ENCODE results near the gene ITFG1.

Gene ITFG1

GRCh38 chr16:47392081-47392480 is 68.8 kb downstream of the ITFG1 start:
- Histone ChIP-seq H3K4me1 (ENCODE audit: control insufficient read depth, insufficient read depth, low read length) (peaks cover 2% of the 10 kb centered on the region), H3K9ac (ENCODE audit: low read depth, low read length) (no peak overlapping the region), H3K9me3 (ENCODE audit: control insufficient read depth, insufficient read depth, low read length) (no peaks in the 10 kb centered on the region), H3K4me3 (ENCODE audit: low read depth, low read length) (no peak overlapping the region), H3K36me3 (ENCODE audit: control insufficient read depth, insufficient read depth, low read length) (no peaks in the 10 kb centered on the region), H3K27me3 (ENCODE audit: control insufficient read depth, insufficient read depth, low read length) (no peaks in the 10 kb centered on the region)

GRCh38 chr16:47388705-47389104 is 72.2 kb downstream of the ITFG1 start:
- H3K4me3 ChIP-seq (ENCODE audit: low read depth, low read length): no peak overlapping the region
- H3K27me3 ChIP-seq (ENCODE audit: control insufficient read depth, insufficient read depth, low read length): no peaks in the 10 kb centered on the region
- no peaks in the 10 kb centered on the region for H3K9me3 ChIP-seq (ENCODE audit: control insufficient read depth, insufficient read depth, low read length)
- no peak overlapping the region for H3K9ac ChIP-seq (ENCODE audit: low read depth, low read length)
- no peaks in the 10 kb centered on the region for H3K36me3 ChIP-seq (ENCODE audit: control insufficient read depth, insufficient read depth, low read length)
- H3K4me1 ChIP-seq (ENCODE audit: control insufficient read depth, insufficient read depth, low read length): peaks cover 5% of the 10 kb centered on the region

- H3K4me1 ChIP-seq (ENCODE audit: control insufficient read depth, insufficient read depth, low read length): peaks cover 5% of the 10 kb centered on the region
- no peaks in the 10 kb centered on the region for H3K9me3 ChIP-seq (ENCODE audit: control insufficient read depth, insufficient read depth, low read length)
- no peaks in the 10 kb centered on the region for H3K27me3 ChIP-seq (ENCODE audit: control insufficient read depth, insufficient read depth, low read length)
- no peak overlapping the region for H3K9ac ChIP-seq (ENCODE audit: low read depth, low read length)
- H3K36me3 ChIP-seq (ENCODE audit: control insufficient read depth, insufficient read depth, low read length): no peaks in the 10 kb centered on the region
- H3K4me3 ChIP-seq (ENCODE audit: low read depth, low read length): no peak overlapping the region
Observed at GRCh38 chr16:47387026-47387734, 73.7 kb downstream of the ITFG1 start.

GRCh38 chr16:47386201-47386718 is 74.6 kb downstream of the ITFG1 start:
- Histone ChIP-seq H3K27me3 (ENCODE audit: control insufficient read depth, insufficient read depth, low read length) (no peaks in the 10 kb centered on the region), H3K36me3 (ENCODE audit: control insufficient read depth, insufficient read depth, low read length) (no peaks in the 10 kb centered on the region), H3K4me1 (ENCODE audit: control insufficient read depth, insufficient read depth, low read length) (peaks cover 5% of the 10 kb centered on the region), H3K4me3 (ENCODE audit: low read depth, low read length) (no peak overlapping the region), H3K9me3 (ENCODE audit: control insufficient read depth, insufficient read depth, low read length) (no peaks in the 10 kb centered on the region), H3K9ac (ENCODE audit: low read depth, low read length) (no peak overlapping the region)

- Histone ChIP-seq H3K4me1 (ENCODE audit: control insufficient read depth, insufficient read depth, low read length) (peaks cover 10% of the 10 kb centered on the region), H3K36me3 (ENCODE audit: control insufficient read depth, insufficient read depth, low read length) (no peaks in the 10 kb centered on the region), H3K4me3 (ENCODE audit: low read depth, low read length) (no peak overlapping the region), H3K27me3 (ENCODE audit: control insufficient read depth, insufficient read depth, low read length) (no peaks in the 10 kb centered on the region), H3K9me3 (ENCODE audit: control insufficient read depth, insufficient read depth, low read length) (no peaks in the 10 kb centered on the region), H3K9ac (ENCODE audit: low read depth, low read length) (no peak overlapping the region)
Observed at GRCh38 chr16:47382362-47382761, 78.5 kb downstream of the ITFG1 start.

GRCh38 chr16:47377154-47377553 is 83.7 kb downstream of the ITFG1 start:
- Histone ChIP-seq H3K4me1 (ENCODE audit: control insufficient read depth, insufficient read depth, low read length) (peaks cover 12% of the 10 kb centered on the region), H3K4me3 (ENCODE audit: low read depth, low read length) (no peak overlapping the region), H3K9me3 (ENCODE audit: control insufficient read depth, insufficient read depth, low read length) (no peaks in the 10 kb centered on the region), H3K27me3 (ENCODE audit: control insufficient read depth, insufficient read depth, low read length) (no peaks in the 10 kb centered on the region), H3K36me3 (ENCODE audit: control insufficient read depth, insufficient read depth, low read length) (no peaks in the 10 kb centered on the region), H3K9ac (ENCODE audit: low read depth, low read length) (no peak overlapping the region)

- no peak overlapping the region for H3K4me3 ChIP-seq (ENCODE audit: low read depth, low read length)
- H3K36me3 ChIP-seq (ENCODE audit: control insufficient read depth, insufficient read depth, low read length): no peaks in the 10 kb centered on the region
- H3K27me3 ChIP-seq (ENCODE audit: control insufficient read depth, insufficient read depth, low read length): no peaks in the 10 kb centered on the region
- no peaks in the 10 kb centered on the region for H3K9me3 ChIP-seq (ENCODE audit: control insufficient read depth, insufficient read depth, low read length)
- H3K9ac ChIP-seq (ENCODE audit: low read depth, low read length): no peak overlapping the region
- H3K4me1 ChIP-seq (ENCODE audit: control insufficient read depth, insufficient read depth, low read length): peaks cover 12% of the 10 kb centered on the region
Observed at GRCh38 chr16:47375423-47375822, 85.4 kb downstream of the ITFG1 start.

GRCh38 chr16:47374629-47375028 is 86.2 kb downstream of the ITFG1 start:
- Histone ChIP-seq H3K36me3 (ENCODE audit: control insufficient read depth, insufficient read depth, low read length) (no peaks in the 10 kb centered on the region), H3K9me3 (ENCODE audit: control insufficient read depth, insufficient read depth, low read length) (no peaks in the 10 kb centered on the region), H3K4me3 (ENCODE audit: low read depth, low read length) (no peak overlapping the region), H3K27me3 (ENCODE audit: control insufficient read depth, insufficient read depth, low read length) (no peaks in the 10 kb centered on the region), H3K9ac (ENCODE audit: low read depth, low read length) (no peak overlapping the region), H3K4me1 (ENCODE audit: control insufficient read depth, insufficient read depth, low read length) (peaks cover 12% of the 10 kb centered on the region)

- Histone ChIP-seq H3K9me3 (ENCODE audit: control insufficient read depth, insufficient read depth, low read length) (no peaks in the 10 kb centered on the region), H3K36me3 (ENCODE audit: control insufficient read depth, insufficient read depth, low read length) (no peaks in the 10 kb centered on the region), H3K4me3 (ENCODE audit: low read depth, low read length) (no peak overlapping the region), H3K27me3 (ENCODE audit: control insufficient read depth, insufficient read depth, low read length) (peaks cover 3% of the 10 kb centered on the region), H3K4me1 (ENCODE audit: control insufficient read depth, insufficient read depth, low read length) (peaks cover 19% of the 10 kb centered on the region), H3K9ac (ENCODE audit: low read depth, low read length) (no peak overlapping the region)
Observed at GRCh38 chr16:47371271-47372014, 89.4 kb downstream of the ITFG1 start.

- Histone ChIP-seq H3K4me1 (ENCODE audit: control insufficient read depth, insufficient read depth, low read length) (peaks cover 24% of the 10 kb centered on the region), H3K36me3 (ENCODE audit: control insufficient read depth, insufficient read depth, low read length) (no peaks in the 10 kb centered on the region), H3K27me3 (ENCODE audit: control insufficient read depth, insufficient read depth, low read length) (peaks cover 3% of the 10 kb centered on the region), H3K4me3 (ENCODE audit: low read depth, low read length) (no peak overlapping the region), H3K9me3 (ENCODE audit: control insufficient read depth, insufficient read depth, low read length) (no peaks in the 10 kb centered on the region), H3K9ac (ENCODE audit: low read depth, low read length) (no peak overlapping the region)
Observed at GRCh38 chr16:47370536-47370935, 90.3 kb downstream of the ITFG1 start.

- Histone ChIP-seq H3K27me3 (ENCODE audit: control insufficient read depth, insufficient read depth, low read length) (peaks cover 3% of the 10 kb centered on the region), H3K9ac (ENCODE audit: low read depth, low read length) (no peak overlapping the region), H3K9me3 (ENCODE audit: control insufficient read depth, insufficient read depth, low read length) (no peaks in the 10 kb centered on the region), H3K36me3 (ENCODE audit: control insufficient read depth, insufficient read depth, low read length) (no peaks in the 10 kb centered on the region), H3K4me1 (ENCODE audit: control insufficient read depth, insufficient read depth, low read length) (peaks cover 21% of the 10 kb centered on the region), H3K4me3 (ENCODE audit: low read depth, low read length) (no peak overlapping the region)
Observed at GRCh38 chr16:47366228-47366627, 94.6 kb downstream of the ITFG1 start.

- Histone ChIP-seq H3K4me3 (ENCODE audit: low read depth, low read length) (no peak overlapping the region), H3K36me3 (ENCODE audit: control insufficient read depth, insufficient read depth, low read length) (no peaks in the 10 kb centered on the region), H3K9ac (ENCODE audit: low read depth, low read length) (no peak overlapping the region), H3K4me1 (ENCODE audit: control insufficient read depth, insufficient read depth, low read length) (peaks cover 24% of the 10 kb centered on the region), H3K27me3 (ENCODE audit: control insufficient read depth, insufficient read depth, low read length) (peaks cover 3% of the 10 kb centered on the region), H3K9me3 (ENCODE audit: control insufficient read depth, insufficient read depth, low read length) (no peaks in the 10 kb centered on the region)
Observed at GRCh38 chr16:47363761-47364160, 97.1 kb downstream of the ITFG1 start.
